ENCODE data around the gene MYOM1.

DNA sequence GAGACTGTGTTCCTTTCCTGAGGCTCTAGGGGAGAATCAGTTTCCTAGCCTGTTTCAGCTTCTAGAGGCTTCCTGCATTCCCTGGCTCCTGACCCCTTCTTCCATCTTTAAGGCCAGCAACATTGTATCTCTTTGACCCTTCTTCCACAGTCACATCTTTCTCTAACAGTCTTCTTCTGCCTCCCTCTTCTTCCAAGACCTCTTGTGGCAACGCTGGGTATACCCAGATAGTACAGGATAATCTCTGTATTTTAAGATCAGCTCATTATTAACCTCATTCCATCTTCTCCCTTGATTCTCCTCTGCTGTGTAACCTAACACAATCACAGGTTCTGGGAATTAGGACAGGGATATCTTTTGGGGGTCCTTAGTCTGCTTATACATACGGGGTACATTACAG lies 19.0 kb upstream of the MYOM1 start:
- TF ChIP-seq, protein P1, sequence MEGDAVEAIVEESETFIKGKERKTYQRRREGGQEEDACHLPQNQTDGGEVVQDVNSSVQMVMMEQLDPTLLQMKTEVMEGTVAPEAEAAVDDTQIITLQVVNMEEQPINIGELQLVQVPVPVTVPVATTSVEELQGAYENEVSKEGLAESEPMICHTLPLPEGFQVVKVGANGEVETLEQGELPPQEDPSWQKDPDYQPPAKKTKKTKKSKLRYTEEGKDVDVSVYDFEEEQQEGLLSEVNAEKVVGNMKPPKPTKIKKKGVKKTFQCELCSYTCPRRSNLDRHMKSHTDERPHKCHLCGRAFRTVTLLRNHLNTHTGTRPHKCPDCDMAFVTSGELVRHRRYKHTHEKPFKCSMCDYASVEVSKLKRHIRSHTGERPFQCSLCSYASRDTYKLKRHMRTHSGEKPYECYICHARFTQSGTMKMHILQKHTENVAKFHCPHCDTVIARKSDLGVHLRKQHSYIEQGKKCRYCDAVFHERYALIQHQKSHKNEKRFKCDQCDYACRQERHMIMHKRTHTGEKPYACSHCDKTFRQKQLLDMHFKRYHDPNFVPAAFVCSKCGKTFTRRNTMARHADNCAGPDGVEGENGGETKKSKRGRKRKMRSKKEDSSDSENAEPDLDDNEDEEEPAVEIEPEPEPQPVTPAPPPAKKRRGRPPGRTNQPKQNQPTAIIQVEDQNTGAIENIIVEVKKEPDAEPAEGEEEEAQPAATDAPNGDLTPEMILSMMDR (IDR thresholded peaks at IDR 0.05; ENCODE audit: insufficient read depth, low read depth, low read length), result no peak
- TF ChIP-seq EZH2 (IDR thresholded peaks at IDR 0.05; ENCODE audit: insufficient read depth, low read length), result no peak

All from astrocyte (in vitro differentiated cells and primary cell).